K562 (cell line): Measurements from ENCODE around the gene CLNK. TPM values are rescaled to one million over a fixed set of nuclear protein-coding genes. Genes with fewer than 3 reads are reported as not detected.

ENCODE experiments used
- ESRRA ChIP-seq: fragments of 450-650 bp; IDR thresholded peaks from 2 replicates; pipeline ENCODE4 v1.6.1; 2014; ENCODE audit warnings: low read depth, mild to moderate bottlenecking, moderate library complexity, borderline replicate concordance
- KLF1 ChIP-seq: fragments of 450-650 bp; IDR thresholded peaks from 2 replicates; pipeline ENCODE4 v1.6.1; 2016; ENCODE audit warnings: missing genetic modification characterization, missing compliant biosample characterization
- LEF1 ChIP-seq: fragments of 450-650 bp; IDR thresholded peaks from 2 replicates; pipeline ENCODE4 v1.6.1; 2016; ENCODE audit warnings: mild to moderate bottlenecking
- MCM3 ChIP-seq: fragments of 450-650 bp; IDR thresholded peaks from 2 replicates; pipeline ENCODE4 v1.6.1; 2016
- RBFOX2 ChIP-seq: fragments of 200-400 bp; formaldehyde crosslinking; IDR thresholded peaks from 2 replicates; pipeline ENCODE4 v1.6.1; 2017; ENCODE audit warnings: low read depth, mild to moderate bottlenecking, low read length, moderate library complexity
- RBM34 ChIP-seq: fragments of 200-400 bp; formaldehyde crosslinking; IDR thresholded peaks from 2 replicates; pipeline ENCODE4 v1.6.1; 2018; ENCODE audit warnings: low read length, borderline replicate concordance; ENCODE audit not compliant: insufficient read depth
- STAT5A ChIP-seq: IDR thresholded peaks from 2 replicates; pipeline ENCODE4 v1.6.1; 2012; ENCODE audit warnings: low read length, inconsistent platforms, borderline replicate concordance
- STAT5B ChIP-seq: fragments of 250-450 bp; sonication (Bioruptor Pico); IDR thresholded peaks from 2 replicates; pipeline ENCODE4 v1.8.0; 2021; ENCODE audit warnings: mild to moderate bottlenecking, inconsistent platforms
- ZNF24 ChIP-seq: fragments of 450-650 bp; IDR thresholded peaks from 2 replicates; pipeline ENCODE4 v1.6.1; 2016
- ZNF263 ChIP-seq: sonication (generic); formaldehyde crosslinking; IDR thresholded peaks from 2 replicates; pipeline ENCODE4 v1.8.0; 2022; ENCODE audit warnings: mild to moderate bottlenecking, missing genetic modification reagents, borderline replicate concordance
- ZNF75A ChIP-seq: fragments of 450-650 bp; formaldehyde crosslinking; IDR thresholded peaks from 2 replicates; pipeline ENCODE4 v1.4.0; 2020; ENCODE audit warnings: mild to moderate bottlenecking
- ZNF77 ChIP-seq: fragments of 250-450 bp; sonication (Bioruptor Pico); IDR thresholded peaks from 2 replicates; pipeline ENCODE4 v1.5.0; 2020
- polyA plus RNA-seq, 8 experiments: library from polyadenylated mRNA; depleted of rRNA in 4 of 8; stranded (reverse) in 5 of 8; unstranded in 3 of 8; fragments of >200 nt; fragmentation: Nextera tagmentation in 2 of 8; fragmentation: Illumina TruSeq in 1 of 8; extraction: Ambion mirVana in 2 of 8; extraction: Trizol in 1 of 8; gene quantifications; 2 replicates each; pipeline versions ENCODE4 v1.2.1 to v1.2.3, GENCODE V29; 2011 to 2014; ENCODE audit warnings: inconsistent platforms in 1 of 8, missing spikeins in 1 of 8
- total RNA-seq, 7 experiments: library from RNA; depleted of rRNA in 6 of 7; stranded (reverse); fragments of >200 nt in 6 of 7; fragmentation: Illumina TruSeq in 2 of 7; extraction: Trizol in 2 of 7; gene quantifications; 2 replicates each; pipeline versions ENCODE4 v1.2.1 to v1.2.3, GENCODE V29; 2011 to 2021; ENCODE audit warnings: low replicate concordance in 1 of 7
- TF ChIP-seq, protein P1 (sequence below), 2 experiments: fragments of 450-650 bp; conservative IDR thresholded peaks; 2 replicates each; pipeline ENCODE4 v1.6.1; 2017; ENCODE audit warnings: mild to moderate bottlenecking in 2 of 2, moderate library complexity in 2 of 2
- TF ChIP-seq, protein P2 (sequence below): fragments of 200-800 bp; sonication (Bioruptor generic); IDR thresholded peaks from 2 replicates; pipeline ENCODE4 v1.6.1; 2016; ENCODE audit warnings: missing genetic modification characterization, missing compliant biosample characterization

The CLNK gene
- total and polyA plus RNA-seq, 9 of the 15 experiments (the other 6 are each of a cell fraction or from before 2014, with no cell fraction given) = not detected

DNA sequence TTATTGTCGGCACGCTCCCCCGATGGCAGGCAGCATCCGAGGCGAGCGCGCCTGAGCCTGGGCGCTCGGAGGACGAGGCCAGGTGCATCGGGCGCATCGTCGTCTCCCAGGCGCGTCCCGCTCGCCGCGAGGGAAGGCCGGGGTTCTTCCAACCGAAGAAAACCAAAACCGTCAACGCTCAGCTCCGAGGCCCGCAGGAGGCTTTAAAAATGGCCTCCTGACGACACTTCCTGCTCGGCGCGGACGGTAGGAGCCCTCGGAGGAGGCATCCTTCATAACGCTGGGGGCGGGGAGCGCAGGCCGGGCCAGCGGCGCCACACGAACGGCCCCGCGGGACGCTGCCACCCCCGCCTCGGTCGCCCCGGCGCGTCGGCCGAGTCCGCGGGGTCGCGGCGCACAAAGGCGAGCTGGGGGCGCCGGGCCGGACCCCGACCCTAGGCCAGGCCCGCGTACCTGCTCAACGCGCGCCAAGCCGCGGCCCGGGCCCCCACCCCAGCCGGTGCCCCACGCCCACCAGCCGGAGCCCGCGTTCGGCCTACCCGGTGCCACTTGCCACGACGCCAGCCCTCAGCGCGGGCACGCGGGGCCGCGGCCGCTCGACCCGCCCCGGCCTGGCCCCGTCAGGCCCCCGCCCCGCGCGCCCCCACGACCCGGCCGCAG lies 227.8 kb downstream of the CLNK start (continued):
- TF ChIP-seq ZNF24 (no peak), MCM3 (no peak), ZNF77 (CRISPR knock-in tag) (no peak), KLF1 (tag) (no peak), ESRRA (no peak), LEF1 (no peak), STAT5B (CRISPR knock-in tag) (no peak), RBFOX2 (peak; percentile 78), RBM34 (no peak), ZNF263 (CRISPR knock-in tag) (no peak), ZNF75A (CRISPR knock-in tag) (no peak), STAT5A (no peak)
- TF ChIP-seq, protein P1, sequence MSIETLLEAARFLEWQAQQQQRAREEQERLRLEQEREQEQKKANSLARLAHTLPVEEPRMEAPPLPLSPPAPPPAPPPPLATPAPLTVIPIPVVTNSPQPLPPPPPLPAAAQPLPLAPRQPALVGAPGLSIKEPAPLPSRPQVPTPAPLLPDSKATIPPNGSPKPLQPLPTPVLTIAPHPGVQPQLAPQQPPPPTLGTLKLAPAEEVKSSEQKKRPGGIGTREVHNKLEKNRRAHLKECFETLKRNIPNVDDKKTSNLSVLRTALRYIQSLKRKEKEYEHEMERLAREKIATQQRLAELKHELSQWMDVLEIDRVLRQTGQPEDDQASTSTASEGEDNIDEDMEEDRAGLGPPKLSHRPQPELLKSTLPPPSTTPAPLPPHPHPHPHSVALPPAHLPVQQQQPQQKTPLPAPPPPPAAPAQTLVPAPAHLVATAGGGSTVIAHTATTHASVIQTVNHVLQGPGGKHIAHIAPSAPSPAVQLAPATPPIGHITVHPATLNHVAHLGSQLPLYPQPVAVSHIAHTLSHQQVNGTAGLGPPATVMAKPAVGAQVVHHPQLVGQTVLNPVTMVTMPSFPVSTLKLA (conservative IDR thresholded peaks at IDR 0.05) = peak in 1 of 2 experiments; percentile 27; a peak in 2 of 4 replicates
- TF ChIP-seq, protein P2, sequence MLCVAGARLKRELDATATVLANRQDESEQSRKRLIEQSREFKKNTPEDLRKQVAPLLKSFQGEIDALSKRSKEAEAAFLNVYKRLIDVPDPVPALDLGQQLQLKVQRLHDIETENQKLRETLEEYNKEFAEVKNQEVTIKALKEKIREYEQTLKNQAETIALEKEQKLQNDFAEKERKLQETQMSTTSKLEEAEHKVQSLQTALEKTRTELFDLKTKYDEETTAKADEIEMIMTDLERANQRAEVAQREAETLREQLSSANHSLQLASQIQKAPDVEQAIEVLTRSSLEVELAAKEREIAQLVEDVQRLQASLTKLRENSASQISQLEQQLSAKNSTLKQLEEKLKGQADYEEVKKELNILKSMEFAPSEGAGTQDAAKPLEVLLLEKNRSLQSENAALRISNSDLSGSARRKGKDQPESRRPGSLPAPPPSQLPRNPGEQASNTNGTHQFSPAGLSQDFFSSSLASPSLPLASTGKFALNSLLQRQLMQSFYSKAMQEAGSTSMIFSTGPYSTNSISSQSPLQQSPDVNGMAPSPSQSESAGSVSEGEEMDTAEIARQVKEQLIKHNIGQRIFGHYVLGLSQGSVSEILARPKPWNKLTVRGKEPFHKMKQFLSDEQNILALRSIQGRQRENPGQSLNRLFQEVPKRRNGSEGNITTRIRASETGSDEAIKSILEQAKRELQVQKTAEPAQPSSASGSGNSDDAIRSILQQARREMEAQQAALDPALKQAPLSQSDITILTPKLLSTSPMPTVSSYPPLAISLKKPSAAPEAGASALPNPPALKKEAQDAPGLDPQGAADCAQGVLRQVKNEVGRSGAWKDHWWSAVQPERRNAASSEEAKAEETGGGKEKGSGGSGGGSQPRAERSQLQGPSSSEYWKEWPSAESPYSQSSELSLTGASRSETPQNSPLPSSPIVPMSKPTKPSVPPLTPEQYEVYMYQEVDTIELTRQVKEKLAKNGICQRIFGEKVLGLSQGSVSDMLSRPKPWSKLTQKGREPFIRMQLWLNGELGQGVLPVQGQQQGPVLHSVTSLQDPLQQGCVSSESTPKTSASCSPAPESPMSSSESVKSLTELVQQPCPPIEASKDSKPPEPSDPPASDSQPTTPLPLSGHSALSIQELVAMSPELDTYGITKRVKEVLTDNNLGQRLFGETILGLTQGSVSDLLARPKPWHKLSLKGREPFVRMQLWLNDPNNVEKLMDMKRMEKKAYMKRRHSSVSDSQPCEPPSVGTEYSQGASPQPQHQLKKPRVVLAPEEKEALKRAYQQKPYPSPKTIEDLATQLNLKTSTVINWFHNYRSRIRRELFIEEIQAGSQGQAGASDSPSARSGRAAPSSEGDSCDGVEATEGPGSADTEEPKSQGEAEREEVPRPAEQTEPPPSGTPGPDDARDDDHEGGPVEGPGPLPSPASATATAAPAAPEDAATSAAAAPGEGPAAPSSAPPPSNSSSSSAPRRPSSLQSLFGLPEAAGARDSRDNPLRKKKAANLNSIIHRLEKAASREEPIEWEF (CRISPR knock-in tag) = no peak
